GM18870 (cell line): ENCODE data around the gene ZNF532.

ENCODE experiments used
- ATAC-seq: cut with Tn5 transposase; IDR thresholded peaks from one replicate; pipeline ENCODE4 v1.9.1; 2021; ENCODE audit warnings: moderate library complexity; ENCODE audit not compliant: unreplicated experiment

Gene ZNF532

DNA sequence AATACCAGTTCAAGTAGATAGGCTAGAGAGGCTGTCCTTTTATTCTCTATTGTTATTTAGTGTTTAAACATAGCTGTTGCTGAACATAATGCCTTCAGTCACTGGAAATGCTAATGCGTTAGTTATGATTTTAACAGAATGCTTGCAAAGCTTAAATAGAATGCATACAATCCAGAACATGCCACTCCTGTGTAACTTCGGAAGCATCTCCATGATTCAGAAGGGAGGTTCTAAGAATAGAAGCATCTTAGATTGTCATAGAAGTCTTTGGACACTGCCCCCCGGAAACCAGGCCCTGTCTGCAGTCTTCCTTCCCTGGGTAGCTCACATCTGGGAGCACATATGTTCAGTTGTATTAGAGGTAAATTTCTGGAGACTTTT lies 73.2 kb downstream of the ZNF532 start:
- ATAC-seq: no peak

DNA sequence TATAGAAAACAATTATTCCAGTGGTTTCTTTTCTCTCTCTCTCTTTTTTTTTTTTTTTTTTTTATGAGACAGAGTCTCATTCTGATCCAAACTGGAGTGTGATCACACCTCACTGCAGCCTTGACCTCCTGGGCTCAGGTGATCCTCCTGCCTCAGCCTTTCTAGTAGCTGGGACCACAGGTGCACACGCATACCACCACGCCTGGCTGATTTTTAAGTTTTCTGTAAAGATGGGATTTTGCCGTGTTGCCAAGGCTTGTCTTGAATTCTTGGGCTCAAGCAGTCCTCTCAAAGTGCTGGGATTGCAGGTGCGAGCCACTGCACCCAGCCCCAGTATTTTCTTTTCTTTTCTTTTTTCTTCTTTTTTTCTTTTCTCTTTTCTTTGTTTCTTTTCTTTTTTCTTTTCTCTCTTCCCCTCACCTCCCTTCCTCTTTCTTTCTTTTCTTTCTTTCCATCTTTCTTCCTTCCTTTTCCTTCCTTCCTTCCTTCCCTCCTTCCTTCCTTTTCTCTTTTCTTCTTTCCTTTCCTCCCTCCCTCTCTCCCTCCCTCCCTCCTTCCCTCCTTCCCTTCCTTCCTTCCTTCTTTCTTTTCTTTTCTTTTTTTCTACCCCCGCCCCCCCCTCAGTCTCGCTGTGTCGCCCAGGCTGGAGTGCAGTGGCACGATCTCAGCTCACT lies 76.9 kb downstream of the ZNF532 start:
- no peak for ATAC-seq

DNA sequence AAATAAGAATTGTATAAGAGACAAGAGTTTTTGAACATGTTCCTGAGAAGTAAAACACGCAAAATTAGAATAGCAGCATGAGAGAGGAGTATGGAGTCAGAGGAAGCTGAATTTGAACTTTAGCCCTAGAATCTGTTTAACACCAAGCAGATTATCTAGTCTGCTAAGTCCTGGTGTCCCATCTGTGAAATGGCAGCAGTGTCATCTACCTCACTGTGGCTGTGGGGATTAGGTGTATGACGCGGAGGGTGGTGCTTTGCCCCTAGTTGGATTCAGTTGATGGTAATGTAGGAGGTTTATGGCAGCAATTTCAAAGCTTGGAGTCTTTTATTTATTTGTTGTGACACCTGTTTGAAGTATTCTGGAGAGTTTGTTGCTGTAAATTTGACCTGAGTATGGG lies 79.2 kb downstream of the ZNF532 start:
- ATAC-seq: no peak

DNA sequence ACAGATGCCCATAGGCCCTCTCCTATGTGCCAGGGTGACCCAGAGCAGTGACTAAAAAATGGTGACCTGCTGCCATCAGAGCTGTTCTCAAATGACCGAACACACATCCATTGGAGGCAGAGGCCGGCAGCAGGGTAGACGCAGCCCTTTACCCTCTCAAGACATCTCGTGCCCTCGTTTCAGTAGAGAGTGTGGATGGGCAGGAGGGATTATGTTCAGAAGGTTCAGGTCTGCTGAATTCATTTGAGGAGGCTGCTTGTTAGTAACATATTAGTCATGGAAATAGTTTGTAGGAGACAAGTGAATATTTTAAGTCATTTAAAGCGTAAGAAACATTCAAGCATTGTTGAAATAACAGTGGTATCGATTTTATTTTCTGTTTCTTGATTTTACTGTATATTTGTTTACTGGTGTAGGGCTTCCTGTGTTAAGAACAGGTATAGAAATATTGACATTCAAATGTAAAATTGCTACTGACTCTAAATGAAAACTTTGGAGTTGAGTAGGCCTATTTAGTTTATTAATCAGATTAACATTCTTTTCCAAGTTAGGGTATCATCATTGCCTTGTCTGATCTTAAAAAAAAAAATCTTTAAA lies 82.6 kb downstream of the ZNF532 start:
- no peak for ATAC-seq

DNA sequence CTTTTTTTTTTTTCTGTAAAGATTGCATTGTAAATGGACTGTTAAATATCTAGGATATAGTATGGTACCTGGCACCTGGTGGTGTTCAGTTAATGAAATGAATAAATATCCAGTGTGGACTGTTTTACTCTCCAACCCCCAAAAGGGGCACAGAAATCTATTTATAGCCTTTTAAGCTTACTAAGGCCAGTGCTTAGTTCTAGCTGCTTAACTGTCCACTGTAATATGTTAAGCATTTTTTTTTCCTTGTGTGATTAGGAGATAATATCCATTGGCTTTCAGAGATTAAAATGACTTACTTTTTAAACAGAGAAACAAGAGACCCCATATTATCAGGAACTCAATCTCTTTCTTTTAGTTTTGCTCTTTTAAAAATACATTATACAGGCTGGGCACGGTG lies 84.4 kb downstream of the ZNF532 start:
- ATAC-seq: no peak

DNA sequence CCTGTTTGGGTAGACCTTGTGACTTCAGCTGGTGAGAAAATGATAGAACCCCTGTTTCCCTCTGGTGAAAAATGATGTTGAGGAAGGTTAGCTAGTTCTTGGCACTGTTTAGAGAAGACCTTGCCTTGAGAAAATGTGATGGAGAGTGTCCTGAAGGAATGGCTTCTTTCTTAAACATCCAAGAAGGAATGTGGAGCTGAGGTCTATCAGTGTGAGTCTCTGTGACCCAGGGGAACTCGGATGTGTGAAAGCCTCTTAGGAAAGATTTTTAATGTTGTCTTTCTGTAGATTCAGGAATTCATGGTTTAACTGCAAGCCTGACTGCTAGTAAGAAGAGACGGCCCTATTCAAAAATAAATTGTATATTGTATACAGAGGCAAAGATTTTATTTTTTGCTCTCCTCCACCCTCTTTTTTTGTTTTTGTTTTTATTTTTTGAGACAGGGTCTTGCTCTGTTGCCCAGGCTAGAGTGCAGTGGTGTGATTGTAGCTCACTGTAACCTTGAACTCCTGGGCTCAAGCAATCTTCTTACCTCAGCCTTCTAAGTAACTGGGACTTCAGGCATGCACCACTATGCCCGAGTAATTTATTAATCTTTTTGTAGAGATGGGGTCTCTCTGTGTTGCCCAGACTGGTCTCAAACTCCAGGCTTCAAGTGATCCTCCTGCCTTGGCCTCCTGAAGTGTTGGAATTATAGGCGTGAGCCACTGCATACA lies 87.5 kb downstream of the ZNF532 start:
- ATAC-seq: no peak

DNA sequence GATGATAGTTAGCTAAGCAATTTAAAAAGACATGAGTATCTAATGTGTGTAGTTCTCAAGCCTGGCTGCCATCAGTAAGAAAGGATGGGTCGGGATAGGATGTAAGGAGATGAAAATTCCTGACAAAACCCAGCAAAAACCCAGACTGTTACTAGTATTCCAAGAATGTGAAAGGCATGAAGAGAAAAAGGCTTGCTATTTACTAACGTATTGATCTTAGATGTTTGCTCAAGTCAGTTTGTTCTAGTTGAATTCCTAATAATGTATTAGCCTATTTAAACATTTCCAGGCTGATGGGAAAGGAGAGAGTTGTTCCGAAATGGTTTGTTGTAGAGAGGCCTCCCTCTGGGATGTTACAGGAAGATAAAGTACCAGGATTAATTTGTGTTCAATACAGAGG lies 88.2 kb downstream of the ZNF532 start:
- no peak for ATAC-seq

DNA sequence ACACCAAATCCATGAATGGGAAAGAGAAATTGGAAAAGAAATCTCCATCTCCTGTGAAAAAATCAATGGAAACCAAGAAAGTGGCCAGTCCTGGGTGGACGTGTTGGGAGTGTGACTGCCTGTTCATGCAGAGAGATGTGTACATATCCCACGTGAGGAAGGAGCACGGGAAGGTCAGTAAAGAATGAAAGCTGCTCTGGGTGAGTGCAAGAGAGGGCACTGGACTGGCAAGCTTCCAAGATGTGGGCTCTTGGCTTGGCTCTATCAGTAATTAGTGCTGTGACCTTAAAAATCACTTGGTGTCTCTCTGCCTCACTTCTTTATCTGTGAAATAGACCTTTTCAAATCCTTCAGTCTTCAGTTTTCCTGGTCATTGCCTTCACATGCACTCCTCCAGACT lies 89.0 kb downstream of the ZNF532 start:
- no peak for ATAC-seq

DNA sequence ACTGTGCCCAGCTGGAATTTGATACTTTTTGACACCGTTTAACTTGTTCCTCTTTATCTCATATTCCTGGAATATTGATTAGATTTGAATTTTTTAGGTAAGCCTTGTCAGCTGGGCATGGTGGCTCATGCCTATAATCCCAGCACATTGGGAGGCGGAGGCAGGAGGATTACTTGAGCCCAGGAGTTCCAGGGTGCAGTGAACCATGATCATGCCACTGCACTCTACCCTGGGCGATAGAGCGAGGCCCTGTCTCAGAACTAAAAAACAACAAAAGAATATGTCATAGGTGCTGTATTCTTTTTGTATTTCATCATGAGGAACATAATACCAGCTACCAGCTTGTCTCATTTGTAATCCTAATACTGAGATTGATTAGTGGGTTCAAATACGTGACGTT lies 90.3 kb downstream of the ZNF532 start:
- ATAC-seq: no peak

DNA sequence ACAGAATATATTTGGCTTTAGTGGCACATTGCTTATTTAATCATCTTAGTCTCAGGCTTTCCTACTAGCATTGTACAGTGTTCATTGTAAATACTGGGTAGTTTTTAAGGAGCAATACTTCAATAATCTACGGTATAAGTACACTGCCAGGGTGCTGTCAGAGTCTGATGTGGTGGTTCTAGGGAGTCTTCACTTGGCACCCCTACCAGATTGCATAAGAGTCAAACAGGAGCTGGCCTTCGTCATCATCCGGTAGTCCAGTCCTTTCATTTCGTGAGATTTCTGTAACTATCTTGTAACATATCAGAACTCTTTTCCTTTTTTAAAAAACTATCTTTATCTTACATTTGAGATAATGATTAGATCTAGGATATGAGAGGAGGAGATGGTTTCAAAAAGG lies 91.1 kb downstream of the ZNF532 start:
- ATAC-seq: no peak

DNA sequence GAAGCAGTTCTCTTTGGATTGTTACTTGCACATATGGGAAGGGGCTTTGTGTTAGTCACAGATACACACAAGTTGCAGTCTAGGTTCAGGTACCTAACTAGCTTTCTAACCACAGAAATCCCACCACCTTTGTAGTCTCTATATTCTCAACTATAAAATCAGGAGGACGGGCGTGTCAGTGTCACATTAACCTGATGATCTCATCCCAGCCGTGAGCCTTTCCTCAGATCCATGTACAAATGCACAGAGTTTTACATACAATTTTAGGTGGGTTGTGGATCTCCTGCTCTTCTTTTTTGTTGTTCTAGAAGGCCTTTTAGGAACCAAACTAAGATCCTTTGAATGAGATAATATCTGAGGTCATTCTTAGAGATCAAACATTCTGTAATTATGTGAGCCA lies 94.0 kb downstream of the ZNF532 start:
- no peak for ATAC-seq

DNA sequence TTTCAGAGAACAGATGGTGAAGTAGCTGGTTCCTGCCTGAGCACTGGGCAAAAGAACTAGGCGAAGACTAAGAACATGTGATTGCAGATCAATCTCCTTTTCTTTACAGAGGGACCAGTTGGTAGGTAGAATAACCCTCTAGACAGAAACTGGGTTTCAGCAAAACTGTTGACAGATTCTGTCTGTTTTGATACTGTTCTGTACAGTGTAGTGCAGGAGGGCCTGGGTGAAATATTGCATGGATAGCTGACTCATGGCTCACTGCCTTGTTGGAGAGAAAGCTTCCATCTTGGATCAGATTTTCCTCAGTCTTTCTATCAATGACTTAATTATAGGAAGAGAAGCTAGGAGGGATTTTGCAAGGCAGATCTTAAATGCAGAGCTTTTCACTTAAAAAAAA lies 95.8 kb downstream of the ZNF532 start:
- ATAC-seq: no peak

DNA sequence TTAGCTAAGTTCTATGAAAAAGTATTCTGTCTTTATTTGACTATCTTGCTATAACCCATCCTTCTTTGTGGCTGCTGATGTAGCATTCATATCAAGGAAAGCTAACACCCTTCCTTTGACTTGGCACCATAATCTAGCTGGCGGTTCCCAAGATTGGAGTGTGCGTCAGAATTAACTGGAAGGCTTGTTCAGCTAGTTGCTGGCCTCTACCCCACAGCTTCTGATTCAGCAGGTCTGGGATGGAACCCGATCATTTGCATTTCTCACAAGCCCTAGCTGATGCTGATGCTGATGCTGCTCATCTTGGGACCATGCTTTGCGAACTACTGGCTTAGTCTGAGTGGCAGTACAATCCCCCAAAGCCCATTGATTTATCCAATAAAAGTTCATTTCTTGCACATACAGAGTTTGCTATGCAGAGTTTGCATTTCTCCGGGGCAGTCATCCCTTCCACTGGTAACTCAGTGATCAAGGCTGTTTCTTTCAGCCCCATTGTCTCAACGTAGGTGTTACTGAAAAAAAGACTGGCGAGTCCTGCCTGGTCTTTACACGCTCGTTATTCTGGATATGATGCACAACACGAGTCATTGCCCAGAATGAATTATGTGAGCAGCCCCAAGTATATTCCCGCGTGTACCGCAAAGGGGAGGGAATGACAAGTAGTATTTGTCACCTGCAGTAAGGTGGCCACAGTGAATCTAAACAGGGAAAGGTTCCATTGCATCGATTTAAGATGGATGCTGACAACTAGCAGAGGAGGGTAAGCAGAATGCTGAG lies 96.5 kb downstream of the ZNF532 start:
- ATAC-seq: no peak

DNA sequence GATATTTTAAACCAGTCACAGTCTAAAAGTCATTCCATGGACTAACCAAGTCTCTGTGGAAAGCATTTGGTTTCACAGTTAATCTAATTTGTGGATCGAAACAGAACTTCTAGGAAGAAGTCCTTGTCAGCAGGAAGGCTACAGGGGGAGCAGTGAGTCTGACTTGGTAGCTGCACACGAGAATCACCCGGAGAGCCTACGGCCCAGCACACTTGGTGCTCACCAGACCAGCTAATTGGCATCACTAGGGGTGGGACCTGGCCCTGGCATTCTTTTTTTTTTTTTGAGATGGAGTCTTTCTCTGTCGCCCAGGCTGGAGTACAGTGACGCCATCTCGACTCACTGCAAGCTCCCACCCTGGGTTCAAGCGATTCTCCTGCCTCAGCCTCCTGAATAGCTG lies 97.7 kb downstream of the ZNF532 start:
- no peak for ATAC-seq

DNA sequence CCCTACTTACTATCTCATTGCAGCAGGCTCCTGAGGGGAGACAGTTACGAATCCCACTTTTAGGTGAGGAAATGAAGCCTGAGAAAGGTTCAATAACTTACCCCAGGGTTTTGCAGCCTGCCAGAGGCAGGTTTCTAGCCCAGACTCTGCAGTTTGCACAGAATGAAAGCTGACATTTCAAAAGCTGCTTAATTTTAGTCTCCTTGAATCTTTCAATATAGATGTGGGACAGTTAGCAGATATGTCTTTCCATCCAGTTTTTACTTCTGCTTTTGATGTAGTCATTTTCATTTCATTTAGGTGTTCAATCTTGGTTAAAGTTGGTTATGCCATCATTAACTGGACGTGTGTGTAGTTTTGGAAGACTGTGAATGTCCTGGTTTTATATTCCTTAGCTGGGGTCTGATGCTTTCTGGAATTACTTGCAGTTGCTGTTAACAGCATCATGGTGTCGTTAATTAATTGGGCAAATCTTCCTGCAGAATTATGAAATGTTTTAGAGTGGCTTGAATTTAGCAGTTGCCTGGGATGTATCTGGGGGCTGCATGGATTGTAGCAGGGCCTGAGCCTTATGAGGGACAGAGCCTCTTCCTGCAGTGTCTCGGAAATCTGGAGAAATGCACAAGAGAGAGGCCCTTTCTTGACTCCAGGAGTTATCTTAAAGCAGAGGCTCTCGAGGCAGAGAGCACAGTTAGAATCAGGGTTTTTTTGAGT lies 100.8 kb downstream of the ZNF532 start:
- no peak for ATAC-seq

DNA sequence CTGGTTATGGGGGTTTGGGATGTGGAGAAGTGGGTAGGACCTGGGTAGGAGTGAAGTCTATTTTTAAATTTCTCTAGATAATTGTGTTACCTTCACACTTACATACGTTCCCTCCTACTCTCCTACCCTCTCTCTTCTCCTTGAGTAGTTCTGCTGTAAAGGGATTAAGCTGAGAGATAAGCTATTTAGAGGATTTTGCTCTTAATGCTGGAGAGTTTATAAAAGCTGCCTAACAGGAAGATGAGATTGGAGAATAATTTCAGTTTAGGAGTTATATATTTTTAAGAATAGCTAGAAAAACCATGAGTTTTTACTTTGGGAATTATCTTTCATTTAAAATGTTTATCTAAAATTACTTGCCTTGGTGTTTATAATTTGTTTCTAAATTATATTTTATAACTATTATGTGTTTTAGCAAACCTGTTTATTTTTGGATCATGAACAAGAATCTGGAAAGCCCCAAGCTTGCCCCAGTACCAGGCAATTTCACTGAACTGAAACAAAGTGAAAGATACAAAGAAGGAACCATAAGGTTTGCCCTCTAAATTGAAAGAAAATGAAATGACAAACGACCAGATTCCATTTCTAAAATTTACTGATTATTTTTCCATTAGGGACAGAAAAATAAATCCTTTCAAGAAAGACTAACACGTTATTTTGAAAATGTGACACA lies 101.5 kb downstream of the ZNF532 start:
- ATAC-seq: no peak

DNA sequence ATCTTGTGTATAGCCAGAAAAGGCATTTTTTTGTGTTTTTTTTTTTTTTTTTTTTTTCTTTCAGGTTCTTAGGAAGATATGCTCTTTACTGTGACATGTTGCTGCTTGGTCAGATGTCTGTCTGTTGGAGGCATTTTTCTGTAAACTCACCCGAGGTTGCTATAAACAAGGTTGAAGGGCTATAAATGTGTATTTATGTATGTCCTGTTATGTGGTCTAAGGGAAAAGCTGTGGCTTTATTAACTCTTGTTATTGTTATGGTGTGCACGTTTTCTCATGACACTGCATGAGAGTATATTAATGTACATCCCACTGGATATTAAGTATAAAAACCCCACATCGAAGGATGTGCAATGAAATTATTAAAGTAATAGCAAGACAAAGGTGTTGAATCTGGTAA lies 102.0 kb downstream of the ZNF532 start:
- no peak for ATAC-seq

DNA sequence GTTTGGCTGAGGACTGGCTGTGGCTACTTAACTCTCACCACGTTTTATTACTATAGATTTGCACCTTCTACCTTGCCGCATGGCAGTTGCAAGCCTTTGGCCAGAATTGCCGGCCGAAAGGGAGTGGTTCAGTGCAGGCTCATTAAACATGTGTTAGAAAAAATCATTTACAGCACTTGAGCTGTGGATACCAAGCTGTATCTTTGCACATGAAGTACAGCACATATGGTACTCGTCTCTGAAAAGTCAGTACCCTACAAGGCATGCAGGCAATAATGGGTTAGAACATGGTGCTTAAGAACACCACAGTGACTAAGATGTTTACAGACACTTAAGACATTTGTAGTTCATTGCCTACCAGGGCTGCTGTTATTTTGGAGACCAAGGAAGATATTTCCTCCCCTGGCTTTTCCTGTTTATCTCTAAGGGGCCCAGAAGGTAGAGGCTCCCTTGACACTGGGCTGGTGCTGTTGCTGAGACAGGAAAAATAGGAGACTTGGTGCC lies 103.1 kb downstream of the ZNF532 start:
- ATAC-seq: no peak

DNA sequence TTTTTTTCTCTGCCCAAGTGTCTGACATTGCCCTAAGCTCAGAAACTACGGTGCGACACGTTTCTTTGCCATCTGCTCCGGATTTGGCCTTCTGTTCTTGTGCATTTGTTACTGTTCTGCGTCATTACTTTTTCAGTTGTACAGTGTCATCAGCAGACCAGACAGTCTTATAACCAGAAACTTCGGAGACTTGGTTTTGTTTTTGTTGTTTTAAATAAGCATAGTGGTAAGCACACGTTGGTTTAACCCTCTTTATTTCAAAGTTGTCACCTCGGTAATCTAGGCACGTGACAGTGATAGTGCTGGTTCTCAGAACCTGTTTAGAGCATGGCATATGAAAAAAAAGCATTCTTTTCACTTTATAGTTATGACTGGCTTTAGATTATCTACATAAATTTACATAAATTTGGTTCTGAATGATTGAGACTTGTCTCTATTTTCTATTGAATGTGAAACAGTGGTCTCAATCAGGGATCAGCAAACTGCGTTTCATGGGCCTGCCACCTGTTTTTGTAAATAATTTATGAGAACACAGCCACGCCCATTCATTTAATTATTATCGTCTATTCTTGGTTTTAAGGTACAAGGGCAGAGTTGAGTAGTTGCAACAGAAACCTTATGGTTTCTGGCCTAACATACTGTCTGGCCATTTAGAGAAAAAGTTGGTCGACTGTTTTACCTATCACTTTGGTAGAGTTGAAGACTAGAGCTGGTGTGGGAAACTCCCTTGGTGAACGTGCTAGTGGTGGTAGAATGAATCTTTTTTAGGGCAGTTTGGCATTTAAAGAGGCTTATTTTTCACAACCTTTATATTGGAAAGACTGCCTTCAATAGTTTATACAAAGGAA lies 106.5 kb downstream of the ZNF532 start:
- ATAC-seq: peak; percentile 86
